Central memory CD4-positive, alpha-beta T cell (primary cell): Measurements from ENCODE around the gene UGT2A2.
A peak's percentile ranks its signal among the peaks of the same experiment; 100 is the strongest.
"Not testable (repeated sequence)": the region's sequence is repeated elsewhere in the genome, so short reads cannot be mapped to it uniquely, and the experiment has no call there.

Experiments
- DNase-seq: peaks from one replicate; pipeline ENCODE4 v3.0.0; 2022
- total RNA-seq, 3 experiments: gene quantifications; one replicate each; lab custom pipeline; 2026; lab: John Stamatoyannopoulos, UW

UGT2A2 gene
- 0 reads per million in 3 experiments for total RNA-seq

- DNase-seq, result no peak
Observed at GRCh38 chr4:69639542-69639941, at the start of gene UGT2A2. UGT2A2 (minus strand) TSS chr4:69639642; CDS start chr4:69639640, 2 bp downstream.

- DNase-seq, result no peak
Observed at GRCh38 chr4:69684804-69685203, 45.4 kb upstream of the UGT2A2 start.

- no peak for DNase-seq
Observed at GRCh38 chr4:69668680-69669079, 29.2 kb upstream of the UGT2A2 start.

- DNase-seq, result not testable (repeated sequence)
Observed at GRCh38 chr4:69664009-69664408, 24.6 kb upstream of the UGT2A2 start.

- DNase-seq, result peak; percentile 26
Observed at GRCh38 chr4:69661130-69661803, 21.8 kb upstream of the UGT2A2 start.

- DNase-seq, result no peak
Observed at GRCh38 chr4:69658133-69658532, 18.7 kb upstream of the UGT2A2 start.

- no peak for DNase-seq
Observed at GRCh38 chr4:69656653-69657158, 17.3 kb upstream of the UGT2A2 start.

GRCh38 chr4:69653147-69653546 lies 13.7 kb upstream of the UGT2A2 start, which contains the start of gene UGT2A1:
UGT2A1 (minus strand) TSS chr4:69653247; CDS start chr4:69647644, 5,603 bp downstream.
- no peak for DNase-seq

- DNase-seq, result no peak
Observed at GRCh38 chr4:69650872-69651271, 11.4 kb upstream of the UGT2A2 start.

GRCh38 chr4:69649629-69650028 lies 10.2 kb upstream of the UGT2A2 start:
- no peak for DNase-seq

- no peak for DNase-seq
Observed at GRCh38 chr4:69649207-69649606, 9.8 kb upstream of the UGT2A2 start.

- DNase-seq, result no peak
Observed at GRCh38 chr4:69642961-69643360, 3.5 kb upstream of the UGT2A2 start.

GRCh38 chr4:69640289-69640688 lies 847 bp upstream of the UGT2A2 start:
- no peak for DNase-seq

- no peak for DNase-seq
Observed at GRCh38 chr4:69617083-69617694, 22.3 kb downstream of the UGT2A2 start.

- no peak for DNase-seq
Observed at GRCh38 chr4:69610484-69610883, 29.0 kb downstream of the UGT2A2 start.

- no peak for DNase-seq
Observed at GRCh38 chr4:69601065-69601464, 38.4 kb downstream of the UGT2A2 start.

GRCh38 chr4:69600013-69600412 lies 39.4 kb downstream of the UGT2A2 start:
- DNase-seq, result no peak

- DNase-seq, result no peak
Observed at GRCh38 chr4:69594382-69594781, 45.1 kb downstream of the UGT2A2 start.

GRCh38 chr4:69591364-69591763 lies 48.1 kb downstream of the UGT2A2 start:
- no peak for DNase-seq

- no peak for DNase-seq
Observed at GRCh38 chr4:69589884-69590283, 49.6 kb downstream of the UGT2A2 start.

- DNase-seq, result no peak
Observed at GRCh38 chr4:69584135-69584534, 55.3 kb downstream of the UGT2A2 start.

GRCh38 chr4:69583543-69583942 lies 55.9 kb downstream of the UGT2A2 start:
- DNase-seq, result no peak

GRCh38 chr4:69577245-69577644 lies 62.2 kb downstream of the UGT2A2 start:
- DNase-seq, result no peak

- no peak for DNase-seq
Observed at GRCh38 chr4:69576251-69576877, 63.1 kb downstream of the UGT2A2 start.
